Adipocyte (in vitro differentiated cells): ENCODE data around the gene NTN1.

Source experiments
- DNase-seq: peaks from one replicate; pipeline ENCODE4 v3.0.0-alpha.2; 2015; ENCODE audit warnings: low read depth
- H3K27me3 ChIP-seq: replicated peaks from 2 replicates; pipeline ENCODE4 v1.7.0; 2013; ENCODE audit warnings: mild to moderate bottlenecking, low read length, moderate library complexity; ENCODE audit not compliant: control insufficient read depth, insufficient read depth
- H3K36me3 ChIP-seq: 2 replicates; pipeline ENCODE4 v1.7.0; 2013; ENCODE audit warnings: low read length, mild to moderate bottlenecking, moderate library complexity; ENCODE audit not compliant: control insufficient read depth, insufficient read depth, severe bottlenecking
- H3K4me1 ChIP-seq: 2 replicates; pipeline ENCODE4 v1.7.0; 2013; ENCODE audit warnings: mild to moderate bottlenecking, low read length, moderate library complexity; ENCODE audit not compliant: control insufficient read depth, insufficient read depth
- H3K4me3 ChIP-seq: 2 replicates; pipeline ENCODE4 v1.7.0; 2013; ENCODE audit warnings: mild to moderate bottlenecking, low read length, moderate library complexity
- H3K9ac ChIP-seq: 2 replicates; pipeline ENCODE4 v1.7.0; 2013; ENCODE audit warnings: mild to moderate bottlenecking, low read length, moderate library complexity
- H3K9me3 ChIP-seq: 2 replicates; pipeline ENCODE4 v1.7.0; 2013; ENCODE audit warnings: mild to moderate bottlenecking, low read length, moderate library complexity; ENCODE audit not compliant: control insufficient read depth

The NTN1 gene

DNA sequence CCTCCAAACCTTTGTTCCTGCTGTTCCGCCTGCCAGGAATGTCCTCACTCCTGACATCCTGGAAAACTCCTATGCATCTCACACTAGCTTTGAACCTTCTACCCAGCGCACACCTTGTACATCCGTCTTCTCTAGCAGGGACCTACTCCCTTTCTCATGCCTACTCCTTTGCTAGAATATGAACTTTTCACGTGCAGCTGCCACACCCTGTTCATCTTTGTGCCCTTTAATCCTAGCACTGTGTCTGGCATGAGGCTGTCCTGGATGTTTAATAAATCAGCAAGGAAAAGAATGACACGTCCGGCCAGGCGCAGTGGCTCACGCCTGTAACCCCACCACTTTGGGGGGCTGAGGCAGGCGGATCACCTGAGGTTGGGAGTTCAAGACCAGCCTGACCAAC lies 111.0 kb downstream of the NTN1 start:
- DNase-seq: no peak
- no peaks in the 10 kb centered on the region for H3K4me1 ChIP-seq
- no peaks in the 10 kb centered on the region for H3K9me3 ChIP-seq
- no peaks in the 10 kb centered on the region for H3K36me3 ChIP-seq
- no peak overlapping the region for H3K9ac ChIP-seq
- peaks cover 19% of the 10 kb centered on the region for H3K27me3 ChIP-seq
- no peak overlapping the region for H3K4me3 ChIP-seq

DNA sequence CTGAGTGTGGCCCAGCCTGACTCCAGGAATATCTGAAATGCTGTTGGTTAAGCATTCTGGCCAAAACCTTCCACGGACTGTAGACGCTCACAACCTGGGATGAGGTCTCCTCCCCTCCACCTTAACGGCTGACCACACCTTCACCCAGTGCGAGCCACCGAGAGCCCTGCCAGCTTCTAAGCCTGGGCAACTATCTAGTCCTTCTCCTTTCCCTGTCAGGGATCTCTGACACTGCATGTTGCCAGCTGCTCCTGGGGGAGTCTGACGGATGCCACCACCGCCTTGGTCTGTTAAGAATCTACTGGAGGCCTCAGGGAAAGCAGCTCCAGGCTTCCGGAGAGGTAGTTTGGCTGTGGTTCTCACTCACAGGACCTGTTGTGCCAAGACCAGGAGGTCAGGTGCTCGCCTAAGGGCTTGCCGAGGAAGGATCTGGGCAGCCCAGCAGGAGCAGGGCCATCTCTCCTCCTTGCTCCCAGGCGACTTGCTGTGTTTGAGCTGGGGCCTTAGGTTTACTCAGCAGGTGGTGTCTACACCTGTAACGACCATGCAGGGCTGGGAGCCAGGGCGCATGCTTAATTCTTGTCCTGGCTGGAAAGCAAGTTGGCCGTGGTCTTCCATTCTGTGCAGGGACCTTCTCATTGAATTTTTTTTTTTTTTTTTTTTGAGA lies 111.8 kb downstream of the NTN1 start:
- Histone ChIP-seq H3K9me3 (no peaks in the 10 kb centered on the region), H3K36me3 (no peaks in the 10 kb centered on the region), H3K4me1 (no peaks in the 10 kb centered on the region), H3K4me3 (no peak overlapping the region), H3K9ac (no peak overlapping the region), H3K27me3 (peaks cover 20% of the 10 kb centered on the region)
- no peak for DNase-seq

DNA sequence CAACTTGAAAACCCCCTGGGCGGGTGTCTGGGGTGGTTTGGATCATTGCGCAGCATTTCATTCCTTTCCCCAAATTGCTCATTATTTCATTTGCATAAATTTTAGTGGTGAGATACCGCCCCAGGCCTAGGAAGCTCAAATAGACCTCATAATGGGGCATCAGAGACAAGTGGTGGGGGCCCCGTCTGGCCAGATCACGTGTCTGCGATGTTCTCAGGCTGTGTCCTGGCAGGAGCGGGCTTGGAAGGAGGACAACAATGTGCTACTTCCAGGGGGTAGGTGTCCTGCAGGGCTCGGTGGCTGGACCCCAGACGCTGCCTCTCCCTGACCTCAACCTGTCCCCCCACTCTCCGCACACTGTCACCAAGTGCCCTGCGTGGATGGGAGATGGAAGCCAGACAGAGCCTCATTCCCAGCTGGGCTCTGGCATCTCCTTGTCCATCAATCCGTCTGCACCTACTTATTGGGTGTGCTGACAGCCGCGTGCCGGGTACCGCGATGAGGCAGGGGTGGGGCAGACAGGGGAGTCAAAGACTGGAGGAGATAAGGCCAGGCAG lies 116.9 kb downstream of the NTN1 start:
- no peak for DNase-seq
- H3K27me3 ChIP-seq: peaks cover 21% of the 10 kb centered on the region
- no peaks in the 10 kb centered on the region for H3K4me1 ChIP-seq
- H3K36me3 ChIP-seq: no peaks in the 10 kb centered on the region
- no peak overlapping the region for H3K9ac ChIP-seq
- H3K9me3 ChIP-seq: no peaks in the 10 kb centered on the region
- H3K4me3 ChIP-seq: no peak overlapping the region

DNA sequence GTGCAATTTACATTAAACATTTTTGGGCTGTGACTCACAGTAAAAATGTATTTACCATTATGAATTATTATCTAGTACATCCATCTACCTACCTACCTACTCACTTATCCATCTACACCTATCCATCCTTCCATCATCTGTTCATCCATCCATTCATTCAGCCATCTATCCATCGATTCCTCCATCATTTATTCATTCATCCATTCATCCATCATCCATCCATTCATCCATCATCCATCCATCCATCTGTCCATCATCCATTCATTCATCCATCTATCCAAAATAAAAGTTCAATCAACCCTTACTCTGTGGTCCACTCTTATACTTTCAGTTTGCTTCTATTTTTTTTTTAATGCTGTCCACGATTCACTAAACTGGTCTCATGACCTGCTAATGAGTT lies 118.4 kb downstream of the NTN1 start:
- no peaks in the 10 kb centered on the region for H3K36me3 ChIP-seq
- no peak overlapping the region for H3K4me3 ChIP-seq
- peaks cover 24% of the 10 kb centered on the region for H3K27me3 ChIP-seq
- H3K4me1 ChIP-seq: no peaks in the 10 kb centered on the region
- no peak for DNase-seq
- H3K9me3 ChIP-seq: no peaks in the 10 kb centered on the region
- H3K9ac ChIP-seq: no peak overlapping the region

GRCh38 chr17:9140550-9141424 lies 119.5 kb downstream of the NTN1 start:
- Histone ChIP-seq H3K9ac (no peak overlapping the region), H3K4me1 (no peaks in the 10 kb centered on the region), H3K27me3 (peaks cover 21% of the 10 kb centered on the region), H3K4me3 (no peak overlapping the region), H3K9me3 (no peaks in the 10 kb centered on the region), H3K36me3 (no peaks in the 10 kb centered on the region)
- no peak for DNase-seq

DNA sequence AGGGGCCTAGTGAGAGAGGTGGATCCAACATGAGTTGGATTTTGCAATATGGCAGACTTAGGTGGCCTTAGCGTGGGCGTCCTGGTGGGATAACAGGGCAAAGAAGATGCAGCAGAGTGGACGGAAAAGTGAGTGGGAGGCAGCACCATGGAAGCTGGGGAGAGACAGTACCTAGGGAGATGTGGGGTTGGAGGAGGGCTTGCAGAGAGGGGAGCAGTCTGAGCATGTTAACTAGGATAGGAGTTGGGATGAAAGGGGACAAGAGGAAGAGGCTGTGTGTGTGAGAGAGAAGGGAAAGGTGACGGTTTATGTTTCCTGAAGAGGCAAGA lies 120.1 kb downstream of the NTN1 start:
- Histone ChIP-seq H3K4me1 (no peaks in the 10 kb centered on the region), H3K9ac (no peak overlapping the region)

GRCh38 chr17:9142772-9143494 lies 121.6 kb downstream of the NTN1 start:
- DNase-seq: no peak
- H3K36me3 ChIP-seq: no peaks in the 10 kb centered on the region
- H3K4me3 ChIP-seq: no peak overlapping the region
- no peaks in the 10 kb centered on the region for H3K4me1 ChIP-seq
- no peak overlapping the region for H3K9ac ChIP-seq
- no peaks in the 10 kb centered on the region for H3K9me3 ChIP-seq
- peaks cover 38% of the 10 kb centered on the region for H3K27me3 ChIP-seq

More for the DNA sequence above, 120.1 kb downstream of the NTN1 start:
- no peaks in the 10 kb centered on the region for H3K36me3 ChIP-seq
- H3K27me3 ChIP-seq: peaks cover 26% of the 10 kb centered on the region
- no peak for DNase-seq
- H3K4me3 ChIP-seq: no peak overlapping the region
- no peaks in the 10 kb centered on the region for H3K9me3 ChIP-seq

GRCh38 chr17:9144502-9145249 lies 123.4 kb downstream of the NTN1 start:
- no peaks in the 10 kb centered on the region for H3K9me3 ChIP-seq
- H3K4me3 ChIP-seq: no peak overlapping the region
- H3K4me1 ChIP-seq: no peaks in the 10 kb centered on the region
- H3K9ac ChIP-seq: no peak overlapping the region
- no peak for DNase-seq
- H3K27me3 ChIP-seq: peaks cover 33% of the 10 kb centered on the region
- H3K36me3 ChIP-seq: no peaks in the 10 kb centered on the region

GRCh38 chr17:9146064-9146463 lies 124.8 kb downstream of the NTN1 start:
- Histone ChIP-seq H3K4me3 (no peak overlapping the region), H3K9me3 (no peaks in the 10 kb centered on the region), H3K36me3 (no peaks in the 10 kb centered on the region), H3K9ac (no peak overlapping the region), H3K27me3 (peaks cover 33% of the 10 kb centered on the region), H3K4me1 (no peaks in the 10 kb centered on the region)
- no peak for DNase-seq

DNA sequence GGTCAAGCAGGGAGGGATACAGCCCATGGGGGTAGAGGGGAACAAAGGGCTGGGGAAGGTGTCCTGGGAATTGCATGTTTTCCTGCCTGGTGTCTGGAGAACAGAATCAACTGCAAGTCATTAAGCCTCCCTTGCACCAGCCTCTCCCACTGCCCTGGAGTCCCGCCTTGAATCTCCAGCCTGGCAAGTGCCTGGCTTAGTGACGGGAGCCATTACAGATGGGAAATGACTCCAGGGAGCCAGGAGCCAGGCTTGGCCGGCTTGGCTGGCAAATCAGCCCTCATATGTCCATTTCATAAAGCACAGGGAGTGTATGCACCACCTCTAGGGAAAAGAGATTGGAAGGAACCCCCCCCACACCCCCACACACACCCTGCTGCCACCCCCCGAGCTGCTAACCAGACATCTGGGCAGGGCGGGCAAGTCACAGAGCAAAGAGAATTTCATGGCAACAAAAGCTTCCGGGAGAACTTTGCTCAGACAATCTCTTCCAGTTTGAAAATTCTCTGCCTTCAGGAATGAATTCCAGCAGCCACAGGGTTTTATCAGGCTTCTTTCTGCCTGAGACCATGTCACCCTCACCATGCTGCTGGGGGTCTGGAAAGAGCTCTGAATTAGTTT lies 127.7 kb downstream of the NTN1 start:
- no peak for DNase-seq
- peaks cover 33% of the 10 kb centered on the region for H3K27me3 ChIP-seq
- no peaks in the 10 kb centered on the region for H3K9me3 ChIP-seq
- H3K4me3 ChIP-seq: no peak overlapping the region
- no peaks in the 10 kb centered on the region for H3K36me3 ChIP-seq
- no peaks in the 10 kb centered on the region for H3K4me1 ChIP-seq
- no peak overlapping the region for H3K9ac ChIP-seq
